Breast epithelium (tissue), 3 donors: ENCODE data around the gene ARHGEF19.

Experiments used
- POLR2A ChIP-seq: fragments of 450-650 bp; IDR thresholded peaks from one replicate; pipeline ENCODE4 v1.6.1; 2016; ENCODE audit warnings: antibody characterized with exemption, mild to moderate bottlenecking, moderate library complexity
- TF ChIP-seq, protein P1 (sequence below), 3 donors: fragments of 450-650 bp; IDR thresholded peaks; one replicate each; pipeline ENCODE4 v1.5.1; 2016 to 2017; ENCODE audit warnings: antibody characterized with exemption in 3 of 3, mild to moderate bottlenecking in 3 of 3, moderate library complexity in 3 of 3

DNA sequence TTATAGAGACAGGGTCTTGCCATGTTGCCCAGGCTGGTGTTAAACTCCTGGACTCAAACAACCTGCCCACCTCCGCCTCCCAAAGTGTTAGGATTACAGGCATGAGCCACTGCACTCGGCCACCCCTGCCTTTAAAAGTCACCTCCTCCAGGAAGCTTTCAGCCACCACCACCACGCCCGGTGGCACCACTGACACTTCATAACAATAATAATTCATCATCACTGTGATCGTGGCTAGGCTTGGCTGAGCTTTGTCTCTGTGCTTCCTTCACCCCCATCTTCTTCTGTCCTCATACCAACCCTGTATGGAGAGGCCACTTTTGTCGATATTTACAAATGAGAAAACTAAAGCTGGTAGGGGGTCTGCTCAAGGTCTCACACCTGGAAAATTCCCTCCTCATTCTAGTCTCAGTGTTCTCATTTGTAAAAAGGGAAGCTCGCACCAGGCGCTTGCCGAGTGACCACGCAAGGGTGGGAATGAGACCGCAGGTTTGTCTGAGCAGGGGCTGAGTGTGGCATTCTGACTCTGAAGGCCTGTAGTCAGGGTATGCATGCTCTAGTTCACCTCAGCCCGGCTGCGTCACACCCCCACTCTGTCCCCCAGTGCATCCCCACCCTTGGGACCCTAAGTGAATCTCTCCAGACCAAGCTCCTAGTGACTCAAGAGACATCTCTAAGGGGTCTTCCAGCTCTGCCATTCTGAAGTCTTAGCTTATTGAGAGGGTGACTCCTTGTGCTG, 43.7 kb downstream of the ARHGEF19 start:
- TF ChIP-seq, protein P1, sequence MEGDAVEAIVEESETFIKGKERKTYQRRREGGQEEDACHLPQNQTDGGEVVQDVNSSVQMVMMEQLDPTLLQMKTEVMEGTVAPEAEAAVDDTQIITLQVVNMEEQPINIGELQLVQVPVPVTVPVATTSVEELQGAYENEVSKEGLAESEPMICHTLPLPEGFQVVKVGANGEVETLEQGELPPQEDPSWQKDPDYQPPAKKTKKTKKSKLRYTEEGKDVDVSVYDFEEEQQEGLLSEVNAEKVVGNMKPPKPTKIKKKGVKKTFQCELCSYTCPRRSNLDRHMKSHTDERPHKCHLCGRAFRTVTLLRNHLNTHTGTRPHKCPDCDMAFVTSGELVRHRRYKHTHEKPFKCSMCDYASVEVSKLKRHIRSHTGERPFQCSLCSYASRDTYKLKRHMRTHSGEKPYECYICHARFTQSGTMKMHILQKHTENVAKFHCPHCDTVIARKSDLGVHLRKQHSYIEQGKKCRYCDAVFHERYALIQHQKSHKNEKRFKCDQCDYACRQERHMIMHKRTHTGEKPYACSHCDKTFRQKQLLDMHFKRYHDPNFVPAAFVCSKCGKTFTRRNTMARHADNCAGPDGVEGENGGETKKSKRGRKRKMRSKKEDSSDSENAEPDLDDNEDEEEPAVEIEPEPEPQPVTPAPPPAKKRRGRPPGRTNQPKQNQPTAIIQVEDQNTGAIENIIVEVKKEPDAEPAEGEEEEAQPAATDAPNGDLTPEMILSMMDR (IDR thresholded peaks at IDR 0.05): no peak
- TF ChIP-seq POLR2A: no peak
